ENCODE data around the gene MAGI2.

DNA sequence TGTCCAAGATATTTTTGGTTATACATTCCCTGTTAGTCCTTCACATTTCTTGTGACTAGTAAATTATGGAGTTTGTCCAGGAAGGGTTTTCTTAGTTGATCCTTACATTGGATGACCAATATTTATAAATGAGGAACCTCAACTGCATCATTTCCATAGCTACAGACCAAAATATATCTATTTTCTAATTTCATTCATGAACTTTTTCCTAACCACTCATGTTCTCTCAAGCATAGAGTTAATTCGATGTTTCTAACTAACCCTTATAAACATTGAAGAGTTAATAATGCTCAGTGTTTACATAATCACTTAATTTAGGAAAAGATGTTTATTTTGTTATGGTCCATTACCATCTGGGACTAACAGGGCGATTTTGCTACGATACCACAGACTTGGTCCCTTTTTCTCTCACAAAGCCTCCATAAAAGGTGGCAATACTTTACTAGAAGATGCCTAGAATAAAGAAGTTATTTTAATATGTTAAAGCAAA is 591.0 kb downstream of the MAGI2 start:
- TF ChIP-seq, protein P1, sequence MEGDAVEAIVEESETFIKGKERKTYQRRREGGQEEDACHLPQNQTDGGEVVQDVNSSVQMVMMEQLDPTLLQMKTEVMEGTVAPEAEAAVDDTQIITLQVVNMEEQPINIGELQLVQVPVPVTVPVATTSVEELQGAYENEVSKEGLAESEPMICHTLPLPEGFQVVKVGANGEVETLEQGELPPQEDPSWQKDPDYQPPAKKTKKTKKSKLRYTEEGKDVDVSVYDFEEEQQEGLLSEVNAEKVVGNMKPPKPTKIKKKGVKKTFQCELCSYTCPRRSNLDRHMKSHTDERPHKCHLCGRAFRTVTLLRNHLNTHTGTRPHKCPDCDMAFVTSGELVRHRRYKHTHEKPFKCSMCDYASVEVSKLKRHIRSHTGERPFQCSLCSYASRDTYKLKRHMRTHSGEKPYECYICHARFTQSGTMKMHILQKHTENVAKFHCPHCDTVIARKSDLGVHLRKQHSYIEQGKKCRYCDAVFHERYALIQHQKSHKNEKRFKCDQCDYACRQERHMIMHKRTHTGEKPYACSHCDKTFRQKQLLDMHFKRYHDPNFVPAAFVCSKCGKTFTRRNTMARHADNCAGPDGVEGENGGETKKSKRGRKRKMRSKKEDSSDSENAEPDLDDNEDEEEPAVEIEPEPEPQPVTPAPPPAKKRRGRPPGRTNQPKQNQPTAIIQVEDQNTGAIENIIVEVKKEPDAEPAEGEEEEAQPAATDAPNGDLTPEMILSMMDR (IDR thresholded peaks at IDR 0.05), result no peak
- TF ChIP-seq POLR2AphosphoS5 (IDR thresholded peaks at IDR 0.05), result no peak
